Osteoblast (primary cell): ENCODE data around the gene KATNB1. TPM values are rescaled to one million over a fixed set of nuclear protein-coding genes. Genes with fewer than 3 reads are reported as not detected.

Experiments
- DNase-seq: peaks from one replicate; pipeline ENCODE4 v3.0.0; 2011; ENCODE audit warnings: low spot score, mixed read lengths; ENCODE audit not compliant: insufficient read length; ENCODE audit errors: missing footprints
- H2AFZ ChIP-seq: 2 replicates; pipeline ENCODE4 v1.6.0; 2011; ENCODE audit warnings: mild to moderate bottlenecking, low read length
- H3K27ac ChIP-seq: 2 replicates; pipeline ENCODE4 v1.5.1; 2011; ENCODE audit warnings: mild to moderate bottlenecking, low read depth, low read length, moderate library complexity
- H3K27me3 ChIP-seq: 2 replicates; pipeline ENCODE4 v1.6.0; 2012; ENCODE audit warnings: mild to moderate bottlenecking, control low read depth, inconsistent platforms, low read length, moderate library complexity; ENCODE audit not compliant: insufficient read depth
- H3K36me3 ChIP-seq: 2 replicates; pipeline ENCODE4 v1.5.1; 2011; ENCODE audit warnings: mild to moderate bottlenecking, low read length, control low read depth, moderate library complexity; ENCODE audit not compliant: insufficient read depth
- H3K4me1 ChIP-seq: 2 replicates; pipeline ENCODE4 v1.5.1; 2011; ENCODE audit warnings: mild to moderate bottlenecking, low read length, control low read depth, moderate library complexity; ENCODE audit not compliant: insufficient read depth
- H3K4me2 ChIP-seq: 2 replicates; pipeline ENCODE4 v1.6.0; 2011; ENCODE audit warnings: mild to moderate bottlenecking, low read length; ENCODE audit not compliant: insufficient read depth
- H3K4me3 ChIP-seq: fragments of 200-600 bp; sonication (generic); 3 replicates; pipeline ENCODE4 v1.5.1; 2012; ENCODE audit warnings: mild to moderate bottlenecking, low read length, inconsistent platforms; ENCODE audit not compliant: insufficient read depth
- H3K79me2 ChIP-seq: 2 replicates; pipeline ENCODE4 v1.6.0; 2012; ENCODE audit warnings: mild to moderate bottlenecking, low read length, control low read depth, inconsistent platforms; ENCODE audit not compliant: insufficient read depth
- H3K9me3 ChIP-seq: 2 replicates; pipeline ENCODE4 v1.5.1; 2011; ENCODE audit warnings: low read depth, low read length, control low read depth
- H4K20me1 ChIP-seq: 2 replicates; pipeline ENCODE4 v1.6.0; 2012; ENCODE audit warnings: mild to moderate bottlenecking, low read length, control low read depth; ENCODE audit not compliant: insufficient read depth
- total RNA-seq: library from RNA; depleted of rRNA; stranded (reverse); fragments of >200 nt; gene quantifications from 2 replicates; pipeline ENCODE4 v1.2.3, GENCODE V29; 2012
- TF ChIP-seq, protein P1 (sequence below): IDR thresholded peaks from 2 replicates; pipeline ENCODE4 v1.5.1; 2011; ENCODE audit warnings: mild to moderate bottlenecking, low read depth, low read length, moderate library complexity; ENCODE audit errors: extremely low read depth

The KATNB1 gene
- total RNA-seq, 1 donor: 24.6 TPM

DNA sequence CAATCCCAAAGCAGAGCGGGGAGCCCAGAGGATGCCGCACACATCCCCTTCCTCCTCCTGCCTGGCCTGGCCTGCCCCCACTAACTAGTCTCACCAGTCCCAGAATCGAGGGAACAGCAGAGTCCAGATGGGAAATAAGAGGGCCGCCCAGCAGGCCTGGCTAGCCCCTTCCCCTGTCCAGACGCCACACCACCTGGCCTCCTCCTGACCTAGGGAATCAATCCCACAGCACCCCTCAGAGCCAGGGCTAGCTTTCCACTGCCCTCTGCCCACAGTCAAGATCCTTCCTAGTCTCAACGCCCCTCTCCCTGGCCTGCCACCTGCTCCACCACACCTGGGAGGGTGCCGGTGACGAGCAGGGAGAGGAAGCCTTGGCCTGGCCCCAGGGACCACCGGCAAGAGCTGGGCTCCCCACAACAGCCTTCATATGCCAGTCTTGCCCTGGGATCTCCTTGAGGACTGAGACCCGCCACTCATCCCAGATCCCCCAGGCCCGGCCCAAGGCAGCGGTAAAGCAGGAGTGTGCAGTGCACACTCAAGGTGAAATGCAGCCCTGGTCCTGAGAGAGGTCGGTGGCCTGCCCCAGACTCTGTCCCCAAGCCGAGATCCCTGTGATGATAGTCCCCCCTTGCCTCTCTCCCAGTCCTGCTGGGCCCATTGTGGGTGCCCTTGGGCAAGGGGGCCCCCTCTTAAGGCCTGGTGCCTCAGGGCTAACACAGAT is 27.9 kb downstream of the KATNB1 start:
- peaks cover 7% of the 10 kb centered on the region for H3K79me2 ChIP-seq
- H3K27me3 ChIP-seq: no peaks in the 10 kb centered on the region
- H3K4me1 ChIP-seq: peaks cover 8% of the 10 kb centered on the region
- TF ChIP-seq, protein P1, sequence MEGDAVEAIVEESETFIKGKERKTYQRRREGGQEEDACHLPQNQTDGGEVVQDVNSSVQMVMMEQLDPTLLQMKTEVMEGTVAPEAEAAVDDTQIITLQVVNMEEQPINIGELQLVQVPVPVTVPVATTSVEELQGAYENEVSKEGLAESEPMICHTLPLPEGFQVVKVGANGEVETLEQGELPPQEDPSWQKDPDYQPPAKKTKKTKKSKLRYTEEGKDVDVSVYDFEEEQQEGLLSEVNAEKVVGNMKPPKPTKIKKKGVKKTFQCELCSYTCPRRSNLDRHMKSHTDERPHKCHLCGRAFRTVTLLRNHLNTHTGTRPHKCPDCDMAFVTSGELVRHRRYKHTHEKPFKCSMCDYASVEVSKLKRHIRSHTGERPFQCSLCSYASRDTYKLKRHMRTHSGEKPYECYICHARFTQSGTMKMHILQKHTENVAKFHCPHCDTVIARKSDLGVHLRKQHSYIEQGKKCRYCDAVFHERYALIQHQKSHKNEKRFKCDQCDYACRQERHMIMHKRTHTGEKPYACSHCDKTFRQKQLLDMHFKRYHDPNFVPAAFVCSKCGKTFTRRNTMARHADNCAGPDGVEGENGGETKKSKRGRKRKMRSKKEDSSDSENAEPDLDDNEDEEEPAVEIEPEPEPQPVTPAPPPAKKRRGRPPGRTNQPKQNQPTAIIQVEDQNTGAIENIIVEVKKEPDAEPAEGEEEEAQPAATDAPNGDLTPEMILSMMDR: no peak
- no peaks in the 10 kb centered on the region for H3K9me3 ChIP-seq
- H4K20me1 ChIP-seq: no peaks in the 10 kb centered on the region
- peak overlapping the region; percentile 61 for H3K27ac ChIP-seq
- H3K36me3 ChIP-seq: peaks cover 28% of the 10 kb centered on the region
- no peak overlapping the region for H3K4me2 ChIP-seq
- no peak overlapping the region for H3K4me3 ChIP-seq
- peak; percentile 77 for DNase-seq
- no peak overlapping the region for H2AFZ ChIP-seq

DNA sequence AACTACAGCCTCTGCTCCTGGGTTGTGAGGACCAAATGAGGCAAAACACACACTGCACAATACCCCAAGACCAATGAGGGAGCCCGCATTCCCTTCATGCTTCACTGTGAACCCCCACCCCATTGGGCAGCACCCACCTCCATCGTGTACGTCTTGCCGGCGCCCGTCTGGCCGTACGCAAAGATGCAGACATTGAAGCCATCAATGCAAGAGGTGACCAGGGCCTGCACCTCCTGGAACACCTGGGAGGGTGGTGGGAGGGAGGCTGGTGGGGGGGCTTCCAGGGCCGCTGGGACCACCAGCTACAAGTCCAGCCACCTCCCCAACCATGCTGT is 28.4 kb downstream of the KATNB1 start:
- H3K9me3 ChIP-seq: no peaks in the 10 kb centered on the region

DNA sequence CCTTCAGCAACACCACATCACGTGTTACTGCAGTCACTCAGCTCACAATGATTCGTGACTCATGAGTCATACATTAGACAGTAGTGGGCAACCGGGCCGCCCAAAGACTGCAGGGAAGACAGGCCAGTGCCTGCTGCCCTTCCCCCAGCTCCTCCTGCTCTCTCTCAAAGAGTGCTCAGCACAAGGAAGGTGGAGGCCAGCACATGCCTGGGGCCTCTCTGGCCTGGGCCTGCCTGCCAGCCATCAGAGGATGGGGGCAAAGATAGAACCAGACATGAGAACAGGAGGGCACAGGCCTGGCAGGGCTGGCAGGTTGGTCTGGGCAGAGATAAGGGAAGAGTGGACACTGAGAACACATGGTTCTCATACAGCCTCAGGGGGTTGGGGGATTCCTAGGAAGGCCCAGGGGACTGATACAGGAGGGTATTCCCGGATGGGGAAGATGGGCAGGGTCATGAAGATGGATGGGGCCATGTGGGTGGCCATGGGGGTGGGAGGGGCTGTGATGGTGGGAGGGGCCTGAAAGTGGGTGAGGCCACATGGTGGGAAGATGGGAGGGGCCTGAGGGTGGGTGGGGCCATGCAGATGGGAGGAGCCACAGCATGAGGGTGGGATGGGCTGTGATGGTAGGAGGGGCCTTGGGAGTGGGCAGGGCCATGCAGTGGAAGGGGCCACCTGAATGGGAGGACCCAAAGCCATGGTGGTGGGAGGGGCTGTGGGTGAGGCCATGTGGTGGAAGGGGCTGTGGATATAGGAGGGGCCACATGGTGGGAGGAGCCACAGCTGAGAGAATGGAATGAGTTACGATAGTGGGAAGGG is 29.0 kb downstream of the KATNB1 start:
- Histone ChIP-seq H3K9me3 (no peaks in the 10 kb centered on the region), H3K4me3 (no peak overlapping the region), H3K36me3 (peaks cover 37% of the 10 kb centered on the region), H3K27me3 (no peaks in the 10 kb centered on the region), H2AFZ (no peak overlapping the region), H4K20me1 (no peaks in the 10 kb centered on the region), H3K27ac (peak overlapping the region; percentile 66), H3K4me1 (peaks cover 8% of the 10 kb centered on the region), H3K79me2 (peaks cover 7% of the 10 kb centered on the region), H3K4me2 (no peak overlapping the region)
- TF ChIP-seq, protein P1: no peak
- peak; percentile 100 for DNase-seq

More for the DNA sequence above, 28.4 kb downstream of the KATNB1 start:
- no peaks in the 10 kb centered on the region for H3K27me3 ChIP-seq
- H3K79me2 ChIP-seq: peaks cover 7% of the 10 kb centered on the region
- H4K20me1 ChIP-seq: no peaks in the 10 kb centered on the region
- no peak for DNase-seq
- H3K4me3 ChIP-seq: no peak overlapping the region
- peaks cover 32% of the 10 kb centered on the region for H3K36me3 ChIP-seq
- H2AFZ ChIP-seq: no peak overlapping the region
- peak overlapping the region; percentile 61 for H3K27ac ChIP-seq
- H3K4me1 ChIP-seq: peaks cover 8% of the 10 kb centered on the region
- TF ChIP-seq, protein P1: no peak
- no peak overlapping the region for H3K4me2 ChIP-seq

DNA sequence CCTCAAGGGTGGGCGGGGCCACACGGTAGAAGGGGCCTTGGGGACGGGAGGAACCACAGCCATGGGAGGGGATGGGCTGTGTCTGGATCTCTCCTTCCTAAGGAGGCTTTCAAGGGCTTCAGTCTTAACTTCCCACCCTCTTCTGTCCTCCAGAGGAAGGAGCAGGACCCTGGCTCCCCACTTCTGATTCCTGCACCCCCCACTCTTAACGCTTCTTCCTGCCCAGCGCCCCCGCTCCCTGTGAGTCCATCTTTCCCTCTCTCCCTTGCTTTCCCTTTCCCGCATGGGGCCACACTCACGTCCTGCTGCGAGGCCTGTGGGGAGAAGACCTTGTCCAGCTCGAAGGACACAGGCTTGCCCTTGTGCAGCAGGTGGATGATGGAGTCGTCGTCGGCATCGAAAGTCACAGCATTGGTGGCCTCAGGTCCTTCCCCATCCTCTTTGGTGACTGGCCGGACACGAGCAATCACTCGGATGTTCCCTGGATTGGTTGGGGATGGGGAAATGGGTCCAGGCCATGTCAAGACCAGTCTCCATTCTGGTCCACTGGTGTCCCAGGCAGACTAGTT is 29.7 kb downstream of the KATNB1 start:
- Histone ChIP-seq H3K9me3 (no peaks in the 10 kb centered on the region), H3K79me2 (peaks cover 7% of the 10 kb centered on the region), H3K4me1 (peaks cover 8% of the 10 kb centered on the region), H3K27ac (no peak overlapping the region), H3K27me3 (no peaks in the 10 kb centered on the region), H3K36me3 (peaks cover 39% of the 10 kb centered on the region), H3K4me2 (no peak overlapping the region), H2AFZ (no peak overlapping the region), H3K4me3 (no peak overlapping the region), H4K20me1 (no peaks in the 10 kb centered on the region)
- TF ChIP-seq, protein P1: no peak
- DNase-seq: peak; percentile 62
